Omental fat pad (tissue), 4 donors: ENCODE results near the gene PCDH12. TPM values are rescaled to one million over a fixed set of nuclear protein-coding genes. Genes with fewer than 3 reads are reported as not detected.

Experiments
- ATAC-seq: fragments of 150-250 bp; one replicate; pipeline ENCODE4 v1.9.1; 2016; ENCODE audit warnings: mild to moderate bottlenecking, moderate library complexity; ENCODE audit not compliant: low FRiP score
- DNase-seq: peaks from one replicate; pipeline ENCODE4 v3.0.0-alpha.2; 2019; ENCODE audit warnings: low spot score
- total RNA-seq, 4 donors: library from RNA; depleted of rRNA; stranded (reverse); fragments of >200 nt; gene quantifications; one replicate each; pipeline ENCODE4 v1.1.0, GENCODE V29; 2016
- TF ChIP-seq, protein P1 (sequence below), 3 donors: fragments of 450-650 bp; IDR thresholded peaks; one replicate each; pipeline ENCODE4 v1.5.1; 2016 to 2017; ENCODE audit warnings: antibody characterized with exemption in 3 of 3, mild to moderate bottlenecking in 3 of 3, moderate library complexity in 2 of 3

The PCDH12 gene
- total RNA-seq, 4 donors from 2014 or later: 4.0 to 18.9 (median 6.7) TPM

- TF ChIP-seq, protein P1, sequence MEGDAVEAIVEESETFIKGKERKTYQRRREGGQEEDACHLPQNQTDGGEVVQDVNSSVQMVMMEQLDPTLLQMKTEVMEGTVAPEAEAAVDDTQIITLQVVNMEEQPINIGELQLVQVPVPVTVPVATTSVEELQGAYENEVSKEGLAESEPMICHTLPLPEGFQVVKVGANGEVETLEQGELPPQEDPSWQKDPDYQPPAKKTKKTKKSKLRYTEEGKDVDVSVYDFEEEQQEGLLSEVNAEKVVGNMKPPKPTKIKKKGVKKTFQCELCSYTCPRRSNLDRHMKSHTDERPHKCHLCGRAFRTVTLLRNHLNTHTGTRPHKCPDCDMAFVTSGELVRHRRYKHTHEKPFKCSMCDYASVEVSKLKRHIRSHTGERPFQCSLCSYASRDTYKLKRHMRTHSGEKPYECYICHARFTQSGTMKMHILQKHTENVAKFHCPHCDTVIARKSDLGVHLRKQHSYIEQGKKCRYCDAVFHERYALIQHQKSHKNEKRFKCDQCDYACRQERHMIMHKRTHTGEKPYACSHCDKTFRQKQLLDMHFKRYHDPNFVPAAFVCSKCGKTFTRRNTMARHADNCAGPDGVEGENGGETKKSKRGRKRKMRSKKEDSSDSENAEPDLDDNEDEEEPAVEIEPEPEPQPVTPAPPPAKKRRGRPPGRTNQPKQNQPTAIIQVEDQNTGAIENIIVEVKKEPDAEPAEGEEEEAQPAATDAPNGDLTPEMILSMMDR (IDR thresholded peaks at IDR 0.05): no peak
- ATAC-seq (no peak), DNase-seq (no peak)
Observed at GRCh38 chr5:141966275-141966962, 8.4 kb upstream of the PCDH12 start.

- TF ChIP-seq, protein P1 (IDR thresholded peaks at IDR 0.05): no peak
- ATAC-seq: no peak
- DNase-seq: no peak
Observed at GRCh38 chr5:141965071-141965470, 7.1 kb upstream of the PCDH12 start.

DNA sequence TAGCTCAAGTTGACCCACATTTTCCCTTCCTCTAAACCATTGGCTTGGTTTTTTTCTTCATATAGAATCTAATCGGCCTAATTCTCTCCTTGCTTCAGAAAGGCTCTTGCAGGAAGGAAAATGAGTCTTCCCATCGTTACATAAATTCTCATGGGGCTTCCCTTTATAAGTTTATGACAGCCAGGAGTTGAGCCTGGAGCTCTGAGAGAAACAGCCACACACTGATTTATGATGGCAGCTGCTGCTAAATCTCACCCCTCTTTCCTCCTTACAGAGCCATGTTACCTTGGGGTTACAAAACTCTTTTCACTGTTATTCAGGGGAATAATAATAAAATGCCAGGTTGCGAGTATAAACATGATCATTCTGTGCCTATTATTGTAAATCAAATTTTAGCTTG is 5.7 kb upstream of the PCDH12 start:
- TF ChIP-seq, protein P1 (IDR thresholded peaks at IDR 0.05): no peak

GRCh38 chr5:141961466-141961865 is 3.5 kb upstream of the PCDH12 start:
- DNase-seq (no peak), ATAC-seq (no peak)
- TF ChIP-seq, protein P1 (IDR thresholded peaks at IDR 0.05): no peak

More for the DNA sequence above, 5.7 kb upstream of the PCDH12 start:
- ATAC-seq: no peak
- DNase-seq: no peak

- TF ChIP-seq, protein P1 (IDR thresholded peaks at IDR 0.05): peak in 2 of 3 donors; percentile 47 to 59
- peak; percentile 67 for DNase-seq
- ATAC-seq: peak; percentile 70
Observed at GRCh38 chr5:141960449-141961323, 2.7 kb upstream of the PCDH12 start.

DNA sequence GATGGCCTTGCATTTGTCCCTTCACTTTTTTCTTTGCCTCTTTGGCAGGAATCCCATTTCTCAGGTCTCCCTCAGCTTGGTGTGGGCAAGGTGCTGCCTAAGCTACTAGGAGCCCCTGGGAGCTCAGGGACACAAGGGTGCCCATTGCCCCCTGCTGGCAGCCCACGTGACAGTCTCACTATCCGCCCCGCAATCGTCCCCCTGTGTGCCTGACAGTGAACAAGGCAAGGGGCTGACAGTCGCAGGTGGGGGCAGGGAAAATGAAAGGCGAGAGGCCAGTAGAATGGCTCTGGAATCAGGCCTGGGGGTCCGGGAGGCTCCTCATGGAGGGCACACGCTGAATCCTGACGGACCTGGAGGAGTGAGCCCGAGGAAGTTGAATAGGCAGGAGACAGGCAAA is 2.0 kb upstream of the PCDH12 start:
- ATAC-seq (no peak), DNase-seq (no peak)
- TF ChIP-seq, protein P1 (IDR thresholded peaks at IDR 0.05): no peak
